ENCODE measurements around the gene SH2B2.
"Not testable (repeated sequence)": the region's sequence is repeated elsewhere in the genome, so short reads cannot be mapped to it uniquely, and the experiment has no call there.

- TF ChIP-seq EZH2 (IDR thresholded peaks at IDR 0.05); POLR2AphosphoS5 (IDR thresholded peaks at IDR 0.05; ENCODE audit: borderline replicate concordance, low read depth, low read length); FOXP2 (optimal IDR thresholded peaks at IDR 0.05; ENCODE audit: control extremely low read depth, extremely low read length, insufficient read depth): not testable (repeated sequence)
Measured at GRCh38 chr7:102329366-102329765, 42.7 kb downstream of the SH2B2 start.

Measured in SK-N-MC (cell line).